SIG-M5 (cell line): ENCODE results near the gene NCLN.
"Not testable (repeated sequence)": the region's sequence is repeated elsewhere in the genome, so short reads cannot be mapped to it uniquely, and the experiment has no call there.

Experiments used
- DNase-seq: peaks from one replicate; lab custom pipeline; 2025; lab: John Stamatoyannopoulos, UW

The NCLN gene

GRCh38 chr19:3183721-3184641 is 1.7 kb upstream of the NCLN start:
- no peak for DNase-seq

GRCh38 chr19:3184847-3185460 is 776 bp upstream of the NCLN start:
- no peak for DNase-seq

GRCh38 chr19:3186160-3186688 is 494 bp downstream of the NCLN start:
- no peak for DNase-seq

- no peak for DNase-seq
Measured at GRCh38 chr19:3186891-3187661, 1.3 kb downstream of the NCLN start.

- DNase-seq: no peak
Measured at GRCh38 chr19:3187662-3188511, 2.2 kb downstream of the NCLN start.

- no peak for DNase-seq
Measured at GRCh38 chr19:3188627-3189596, 3.2 kb downstream of the NCLN start.

GRCh38 chr19:3189702-3190469 is 4.2 kb downstream of the NCLN start:
- no peak for DNase-seq

- DNase-seq: no peak
Measured at GRCh38 chr19:3190470-3190770, 4.7 kb downstream of the NCLN start.

GRCh38 chr19:3190921-3191805 is 5.4 kb downstream of the NCLN start:
- DNase-seq: no peak

GRCh38 chr19:3191806-3192104 is 6.0 kb downstream of the NCLN start:
- DNase-seq: not testable (repeated sequence)

- no peak for DNase-seq
Measured at GRCh38 chr19:3192228-3192635, 6.5 kb downstream of the NCLN start.

GRCh38 chr19:3192684-3193083 is 7.0 kb downstream of the NCLN start:
- DNase-seq: no peak

- peak; percentile 16 for DNase-seq
Measured at GRCh38 chr19:3193256-3194105, 7.8 kb downstream of the NCLN start.

- no peak for DNase-seq
Measured at GRCh38 chr19:3194106-3195087, 8.7 kb downstream of the NCLN start.

- no peak for DNase-seq
Measured at GRCh38 chr19:3196064-3196932, 10.6 kb downstream of the NCLN start.

- DNase-seq: no peak
Measured at GRCh38 chr19:3196933-3197205, 11.1 kb downstream of the NCLN start.
